SK-N-SH (cell line): ENCODE measurements around the gene MPPE1. TPM values are rescaled to one million over a fixed set of nuclear protein-coding genes. Genes with fewer than 3 reads are reported as not detected.

ENCODE experiments used
- CTCF ChIA-PET: fragments of 300-600, 350-600 bp; formaldehyde crosslinking; extraction: SDS; loops from one replicate; lab custom pipeline; 2021; lab: Yijun Ruan, JAX
- POLR2A ChIA-PET: fragments of 350-600 bp; sonication (Branson Sonifier 250); formaldehyde crosslinking; extraction: SDS; loops from one replicate; lab custom pipeline; 2020; ENCODE audit warnings: antibody characterized with exemption, inconsistent platforms; lab: Yijun Ruan, JAX
- DNase-seq: peaks from one replicate; pipeline ENCODE4 v3.0.0; 2012
- H2AFZ ChIP-seq: fragments of 200-600 bp; sonication (generic); 2 replicates; pipeline ENCODE4 v1.8.1; 2016; ENCODE audit warnings: antibody characterized with exemption, mild to moderate bottlenecking, low read depth
- H3F3A ChIP-seq: fragments of 200-600 bp; sonication (generic); replicated peaks from 2 replicates; pipeline ENCODE3; 2016; ENCODE audit warnings: antibody characterized with exemption, mild to moderate bottlenecking; ENCODE audit not compliant: insufficient read depth
- H3K27ac ChIP-seq, 2 experiments: fragments of 200-500 bp in 1 of 2; fragments of 200-600 bp in 1 of 2; sonication (Bioruptor generic) in 1 of 2; sonication (generic), shearing (Covaris generic) in 1 of 2; 2 replicates each; pipeline versions ENCODE4 v1.5.1 to v1.6.1; 2014 to 2016; ENCODE audit warnings: low read depth in 2 of 2, inconsistent platforms in 1 of 2, low read length in 1 of 2, mild to moderate bottlenecking in 1 of 2, mixed read lengths in 1 of 2
- H3K27me3 ChIP-seq: fragments of 200-600 bp; sonication (generic), shearing (Covaris generic); 2 replicates; pipeline ENCODE4 v1.6.1; 2016; ENCODE audit warnings: mixed run types; ENCODE audit not compliant: insufficient read depth
- H3K36me3 ChIP-seq, 2 experiments: fragments of 200-500 bp in 1 of 2; fragments of 200-600 bp in 1 of 2; sonication (Bioruptor generic) in 1 of 2; sonication (generic) in 1 of 2; replicated peaks in 1 of 2; 2 replicates each; pipeline versions ENCODE3 to v1.5.1; 2014 to 2016; ENCODE audit warnings: low read length in 1 of 2, mild to moderate bottlenecking in 1 of 2; ENCODE audit not compliant: insufficient read depth in 2 of 2, control insufficient read depth in 1 of 2
- H3K4me1 ChIP-seq, 2 experiments: fragments of 200-500 bp in 1 of 2; fragments of 200-600 bp in 1 of 2; sonication (Bioruptor generic) in 1 of 2; sonication (generic), shearing (Covaris generic) in 1 of 2; 2 replicates each; pipeline versions ENCODE4 v1.5.1 to v1.6.1; 2014 to 2016; ENCODE audit warnings: low read depth in 1 of 2, low read length in 1 of 2, mixed run types in 1 of 2; ENCODE audit not compliant: insufficient read depth in 2 of 2, control insufficient read depth in 1 of 2
- H3K4me2 ChIP-seq: fragments of 200-600 bp; sonication (generic), shearing (Covaris generic); 2 replicates; pipeline ENCODE4 v1.6.1; 2017; ENCODE audit warnings: mixed run types
- H3K4me3 ChIP-seq, 2 experiments: fragments of 200-500 bp in 1 of 2; fragments of 200-600 bp in 1 of 2; sonication (Bioruptor generic) in 1 of 2; sonication (generic), shearing (Covaris generic) in 1 of 2; 2 replicates each; pipeline versions ENCODE4 v1.5.1 to v1.8.1; 2014 to 2016; ENCODE audit warnings: low read depth in 2 of 2, inconsistent platforms in 1 of 2, low read length in 1 of 2, mild to moderate bottlenecking in 1 of 2, mixed read lengths in 1 of 2, moderate library complexity in 1 of 2
- H3K79me2 ChIP-seq: fragments of 200-600 bp; sonication (generic); 2 replicates; pipeline ENCODE4 v1.8.1; 2017; ENCODE audit warnings: mild to moderate bottlenecking; ENCODE audit not compliant: insufficient read depth
- H3K9ac ChIP-seq: fragments of 200-600 bp; sonication (generic); 2 replicates; pipeline ENCODE4 v1.6.1; 2017; ENCODE audit warnings: mixed run types
- H3K9me2 ChIP-seq: fragments of 200-600 bp; sonication (generic); 2 replicates; pipeline ENCODE4 v1.6.1; 2017; ENCODE audit warnings: mixed run types
- H3K9me3 ChIP-seq: fragments of 200-600 bp; sonication (generic); 2 replicates; pipeline ENCODE4 v1.6.1; 2017; ENCODE audit warnings: mixed run types, mild to moderate bottlenecking, moderate library complexity
- H4K20me1 ChIP-seq: fragments of 200-600 bp; sonication (generic); 2 replicates; pipeline ENCODE4 v1.6.1; 2017; ENCODE audit warnings: mild to moderate bottlenecking, mixed run types; ENCODE audit not compliant: insufficient read depth
- CHD2 ChIP-seq: fragments of 150-350 bp; IDR thresholded peaks from 2 replicates; pipeline ENCODE4 v1.6.1; 2018; ENCODE audit warnings: low read length; ENCODE audit not compliant: partially characterized antibody
- EP300 ChIP-seq, 2 experiments: IDR thresholded peaks; 2 replicates each; pipeline versions ENCODE4 v1.4.0 to v1.6.1; 2012; ENCODE audit warnings: borderline replicate concordance in 1 of 2, low read depth in 1 of 2, low read length in 1 of 2
- EZH2phosphoT487 ChIP-seq: fragments of 200-600 bp; sonication (generic); IDR thresholded peaks from 2 replicates; pipeline ENCODE4 v1.6.1; 2017; ENCODE audit warnings: low read depth, mixed run types, mild to moderate bottlenecking, antibody characterized with exemption, moderate library complexity, borderline replicate concordance
- FOSL2 ChIP-seq: IDR thresholded peaks from 2 replicates; pipeline ENCODE4 v1.4.0; 2012; ENCODE audit warnings: low read depth, mild to moderate bottlenecking, moderate library complexity, borderline replicate concordance
- JUND ChIP-seq: IDR thresholded peaks from 2 replicates; pipeline ENCODE4 v1.4.0; 2012
- MXI1 ChIP-seq: IDR thresholded peaks from 2 replicates; pipeline ENCODE4 v1.6.1; 2012; ENCODE audit warnings: mild to moderate bottlenecking, low read depth, low read length, improper control_type of control experiment
- POLR2AphosphoS5 ChIP-seq: IDR thresholded peaks from 2 replicates; pipeline ENCODE4 v1.6.1; 2012; ENCODE audit warnings: low read depth, low read length
- RAD21 ChIP-seq: IDR thresholded peaks from 2 replicates; pipeline ENCODE4 v1.6.1; 2012; ENCODE audit warnings: mild to moderate bottlenecking, low read length
- SMC3 ChIP-seq: IDR thresholded peaks from 2 replicates; pipeline ENCODE4 v1.6.1; 2012; ENCODE audit warnings: low read depth, low read length, improper control_type of control experiment
- whole genome bisulfite sequencing: methylation state at CpG from one replicate; pipeline ENCODE4 v1.1.6; 2017; ENCODE audit warnings: low lambda C conversion rate; 5-methylcytosine and 5-hydroxymethylcytosine counted together
- polyA plus RNA-seq, 3 experiments: library from polyadenylated mRNA; depleted of rRNA; stranded (reverse); fragments of >200 nt; gene quantifications; 2 replicates each; pipeline ENCODE4 v1.2.3, GENCODE V29; 2012
- TF ChIP-seq, protein P1 (sequence below): IDR thresholded peaks from 2 replicates; pipeline ENCODE4 v1.6.1; 2012; ENCODE audit warnings: mild to moderate bottlenecking, low read depth, low read length, moderate library complexity
- TF ChIP-seq, protein P2 (sequence below): fragments of 150-350 bp; IDR thresholded peaks from 2 replicates; pipeline ENCODE4 v1.6.1; 2017; ENCODE audit warnings: antibody characterized with exemption, low read length, low read depth, borderline replicate concordance

The MPPE1 gene
- polyA plus RNA-seq, 1 of the 3 experiments (the other 2 are of a cell fraction) = 13.2 TPM

DNA sequence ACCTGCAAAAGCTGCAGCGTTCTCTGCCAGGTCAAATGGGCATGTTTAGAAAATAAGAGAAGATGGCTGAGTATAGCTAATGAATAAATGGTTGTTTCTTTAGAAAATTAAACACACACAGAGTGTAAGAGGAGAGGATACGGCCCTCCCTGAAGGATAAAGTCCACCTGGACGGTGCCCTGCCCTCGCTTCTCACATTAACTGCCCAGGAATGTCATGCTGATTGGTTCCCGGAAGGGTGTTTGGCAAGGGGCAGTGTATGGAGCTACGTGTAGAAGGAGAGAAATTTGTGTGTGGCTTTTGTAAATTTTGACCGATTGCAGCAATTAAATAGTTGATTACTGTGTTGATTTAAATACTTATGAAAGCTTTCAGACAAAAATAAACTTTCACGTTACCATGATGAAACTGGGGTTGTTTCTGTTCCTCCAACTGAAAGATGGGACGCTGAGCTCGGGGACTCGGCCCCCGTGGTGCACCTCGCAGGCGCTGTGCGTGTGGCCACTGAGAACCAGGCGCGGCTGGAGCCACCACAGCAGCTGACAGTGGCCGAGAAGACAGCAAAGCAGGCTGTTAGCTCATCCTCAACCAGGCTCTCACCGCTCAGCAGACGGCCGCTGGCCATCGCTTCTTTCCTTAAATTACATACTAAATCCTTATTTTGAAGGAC lies 22.7 kb downstream of the MPPE1 start:
- Histone ChIP-seq H3K4me1 (no peaks in the 10 kb centered on the region), H4K20me1 (no peaks in the 10 kb centered on the region), H3K4me3 (no peak overlapping the region), H3K4me2 (no peak overlapping the region), H3K9ac (no peak overlapping the region), H2AFZ (no peak overlapping the region), H3K9me3 (no peaks in the 10 kb centered on the region), H3F3A (no peaks in the 10 kb centered on the region), H3K9me2 (no peaks in the 10 kb centered on the region), H3K27me3 (no peaks in the 10 kb centered on the region), H3K27ac (no peak overlapping the region), H3K79me2 (no peaks in the 10 kb centered on the region), H3K36me3 (peaks cover 2 to 27% of the 10 kb centered on the region in 2 experiments)
- 94% methylated on average over 21 of the region's 22 CpGs for WGBS
- TF ChIP-seq RAD21 = no peak
- DNase-seq = no peak
- ChIA-PET CTCF (no interaction called here), POLR2A (no interaction called here)

DNA sequence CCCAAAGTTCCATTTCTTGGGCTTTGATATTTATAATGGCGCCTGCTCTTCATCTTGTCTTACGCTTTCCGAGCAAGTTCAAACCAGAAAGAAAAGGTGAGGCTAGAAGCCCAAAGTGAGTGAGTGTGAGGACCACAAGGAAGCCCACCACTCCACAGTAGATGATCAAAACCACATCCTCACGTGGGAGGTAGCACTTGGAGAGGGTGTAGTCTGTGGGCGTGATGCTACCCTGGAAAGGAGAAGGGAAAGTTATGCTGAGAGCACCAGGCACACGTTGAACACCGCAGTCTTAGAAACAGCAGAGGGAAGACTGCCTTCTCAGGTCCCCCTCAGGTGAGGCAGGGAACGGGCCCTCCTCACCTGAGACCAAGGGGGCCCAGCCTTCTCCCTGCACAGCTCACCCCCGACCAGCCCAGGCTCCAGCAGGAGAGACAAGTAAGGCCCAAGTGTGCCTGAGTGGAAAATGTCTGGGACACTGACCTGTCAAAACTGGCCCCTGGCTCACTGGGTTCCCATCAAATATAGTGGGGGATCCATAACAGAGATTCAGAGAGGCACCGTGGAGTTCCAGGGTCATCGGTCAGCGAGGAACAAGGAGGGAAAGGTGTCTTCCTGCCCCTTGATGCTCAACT lies 23.6 kb downstream of the MPPE1 start:
- Histone ChIP-seq H3K4me3 (no peak overlapping the region), H3K27me3 (no peaks in the 10 kb centered on the region), H3K27ac (no peak overlapping the region), H3K36me3 (peaks cover 0 to 27% of the 10 kb centered on the region in 2 experiments), H3K9ac (no peak overlapping the region), H3K79me2 (no peaks in the 10 kb centered on the region), H3K9me2 (no peaks in the 10 kb centered on the region), H4K20me1 (no peaks in the 10 kb centered on the region), H3K9me3 (no peaks in the 10 kb centered on the region), H2AFZ (no peak overlapping the region), H3K4me2 (no peak overlapping the region), H3F3A (no peaks in the 10 kb centered on the region), H3K4me1 (no peaks in the 10 kb centered on the region)
- POLR2A ChIA-PET = no interaction called here
- CTCF ChIA-PET = no interaction called here
- TF ChIP-seq CHD2 = no peak
- no peak for TF ChIP-seq EZH2phosphoT487
- no peak for TF ChIP-seq FOSL2
- TF ChIP-seq JUND = no peak
- no peak for TF ChIP-seq SMC3
- no peak for TF ChIP-seq POLR2AphosphoS5
- TF ChIP-seq, protein P1, sequence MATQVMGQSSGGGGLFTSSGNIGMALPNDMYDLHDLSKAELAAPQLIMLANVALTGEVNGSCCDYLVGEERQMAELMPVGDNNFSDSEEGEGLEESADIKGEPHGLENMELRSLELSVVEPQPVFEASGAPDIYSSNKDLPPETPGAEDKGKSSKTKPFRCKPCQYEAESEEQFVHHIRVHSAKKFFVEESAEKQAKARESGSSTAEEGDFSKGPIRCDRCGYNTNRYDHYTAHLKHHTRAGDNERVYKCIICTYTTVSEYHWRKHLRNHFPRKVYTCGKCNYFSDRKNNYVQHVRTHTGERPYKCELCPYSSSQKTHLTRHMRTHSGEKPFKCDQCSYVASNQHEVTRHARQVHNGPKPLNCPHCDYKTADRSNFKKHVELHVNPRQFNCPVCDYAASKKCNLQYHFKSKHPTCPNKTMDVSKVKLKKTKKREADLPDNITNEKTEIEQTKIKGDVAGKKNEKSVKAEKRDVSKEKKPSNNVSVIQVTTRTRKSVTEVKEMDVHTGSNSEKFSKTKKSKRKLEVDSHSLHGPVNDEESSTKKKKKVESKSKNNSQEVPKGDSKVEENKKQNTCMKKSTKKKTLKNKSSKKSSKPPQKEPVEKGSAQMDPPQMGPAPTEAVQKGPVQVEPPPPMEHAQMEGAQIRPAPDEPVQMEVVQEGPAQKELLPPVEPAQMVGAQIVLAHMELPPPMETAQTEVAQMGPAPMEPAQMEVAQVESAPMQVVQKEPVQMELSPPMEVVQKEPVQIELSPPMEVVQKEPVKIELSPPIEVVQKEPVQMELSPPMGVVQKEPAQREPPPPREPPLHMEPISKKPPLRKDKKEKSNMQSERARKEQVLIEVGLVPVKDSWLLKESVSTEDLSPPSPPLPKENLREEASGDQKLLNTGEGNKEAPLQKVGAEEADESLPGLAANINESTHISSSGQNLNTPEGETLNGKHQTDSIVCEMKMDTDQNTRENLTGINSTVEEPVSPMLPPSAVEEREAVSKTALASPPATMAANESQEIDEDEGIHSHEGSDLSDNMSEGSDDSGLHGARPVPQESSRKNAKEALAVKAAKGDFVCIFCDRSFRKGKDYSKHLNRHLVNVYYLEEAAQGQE = no peak
- TF ChIP-seq EP300 (IDR thresholded peaks at IDR 0.05; ENCODE audit: borderline replicate concordance in 1 of 2, low read depth in 1 of 2, low read length in 1 of 2) = no peak
- TF ChIP-seq, protein P2, sequence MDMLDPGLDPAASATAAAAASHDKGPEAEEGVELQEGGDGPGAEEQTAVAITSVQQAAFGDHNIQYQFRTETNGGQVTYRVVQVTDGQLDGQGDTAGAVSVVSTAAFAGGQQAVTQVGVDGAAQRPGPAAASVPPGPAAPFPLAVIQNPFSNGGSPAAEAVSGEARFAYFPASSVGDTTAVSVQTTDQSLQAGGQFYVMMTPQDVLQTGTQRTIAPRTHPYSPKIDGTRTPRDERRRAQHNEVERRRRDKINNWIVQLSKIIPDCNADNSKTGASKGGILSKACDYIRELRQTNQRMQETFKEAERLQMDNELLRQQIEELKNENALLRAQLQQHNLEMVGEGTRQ = no peak
- no peak for TF ChIP-seq MXI1
- WGBS = 95% methylated on average over 11 of the region's 12 CpGs
- DNase-seq = no peak
